SJSA1 (cell line): ENCODE data around the gene CHGA. TPM values are rescaled to one million over a fixed set of nuclear protein-coding genes. Genes with fewer than 3 reads are reported as not detected.

ENCODE experiments used
- DNase-seq, 2 experiments: peaks; one replicate each; pipeline ENCODE4 v3.0.0-alpha.2; 2015 to 2020; ENCODE audit warnings: low spot score in 2 of 2, low read depth in 1 of 2
- H3K27ac ChIP-seq: fragments of 250-450 bp; sonication (Bioruptor Pico); 2 replicates; pipeline ENCODE4 v1.5.1; 2020; ENCODE audit warnings: mild to moderate bottlenecking, moderate library complexity
- H3K27me3 ChIP-seq: fragments of 250-450 bp; sonication (Bioruptor Pico); replicated peaks from 2 replicates; pipeline ENCODE4 v1.5.1; 2020; ENCODE audit warnings: mild to moderate bottlenecking, moderate library complexity
- H3K36me3 ChIP-seq: fragments of 250-450 bp; sonication (Bioruptor Pico); 2 replicates; pipeline ENCODE4 v1.5.1; 2020; ENCODE audit warnings: mild to moderate bottlenecking
- H3K4me1 ChIP-seq: fragments of 250-450 bp; sonication (Bioruptor Pico); replicated peaks from 2 replicates; pipeline ENCODE4 v1.6.1; 2021; ENCODE audit warnings: mild to moderate bottlenecking
- H3K4me3 ChIP-seq: fragments of 250-450 bp; sonication (Bioruptor Pico); 2 replicates; pipeline ENCODE4 v1.5.1; 2020; ENCODE audit warnings: mild to moderate bottlenecking
- H3K9me3 ChIP-seq: fragments of 250-450 bp; sonication (Bioruptor Pico); replicated peaks from 2 replicates; pipeline ENCODE4 v1.5.1; 2020; ENCODE audit warnings: mild to moderate bottlenecking
- total RNA-seq: library from RNA; depleted of rRNA; stranded (reverse); fragments of >200 nt; shearing (Covaris generic); gene quantifications from 2 replicates; pipeline ENCODE4 v1.2.3, GENCODE V29; 2014

The CHGA gene
- total RNA-seq, 1 experiment from 2014 or later, result not detected

DNA sequence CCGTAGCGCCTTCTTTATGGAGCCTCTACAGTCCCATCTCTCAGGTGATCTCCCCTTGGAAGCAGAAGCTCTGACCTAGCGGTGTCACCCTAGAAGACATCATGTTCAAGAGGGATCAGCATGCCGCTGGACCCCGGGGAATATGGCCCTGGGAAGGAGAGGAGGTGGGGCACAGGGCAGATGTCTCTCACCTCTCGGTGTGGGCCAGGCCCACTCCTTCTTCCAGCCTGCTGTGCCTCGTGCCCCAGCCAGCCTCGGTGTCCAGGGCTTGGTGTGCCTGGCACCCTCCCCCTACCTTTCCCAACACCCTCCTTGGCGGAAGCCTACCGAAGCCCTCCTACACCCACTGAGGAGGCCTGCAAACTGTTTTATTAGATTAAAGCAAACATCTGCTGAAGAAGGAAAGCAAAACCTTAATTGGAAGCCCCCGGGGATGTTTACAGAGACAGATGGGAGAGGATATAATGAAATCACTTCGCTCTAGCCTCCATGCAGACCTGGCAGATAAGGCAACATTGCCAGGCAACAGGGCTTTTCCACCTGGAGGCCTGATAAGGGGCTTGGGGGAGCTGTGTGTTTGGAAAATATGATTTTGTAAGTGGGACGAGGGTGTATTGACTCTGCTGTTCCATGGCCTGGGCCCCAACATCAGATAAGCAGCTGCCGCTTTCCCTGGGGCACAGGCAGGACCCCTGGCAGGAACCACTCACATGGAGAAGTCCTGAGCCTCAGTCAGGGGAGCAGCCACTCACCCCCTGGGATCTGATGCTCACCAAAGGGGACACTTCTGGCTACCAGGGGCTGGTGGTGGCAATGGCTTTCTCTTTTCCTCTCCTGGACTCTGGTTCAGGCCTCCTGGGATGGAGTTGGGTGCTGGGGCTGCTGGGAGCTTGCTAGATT, 5.7 kb upstream of the CHGA start:
- no peaks in the 10 kb centered on the region for H3K36me3 ChIP-seq
- H3K4me1 ChIP-seq, result no peaks in the 10 kb centered on the region
- H3K27ac ChIP-seq, result no peak overlapping the region
- H3K4me3 ChIP-seq, result no peak overlapping the region
- no peak for DNase-seq
- H3K9me3 ChIP-seq, result no peaks in the 10 kb centered on the region
- H3K27me3 ChIP-seq, result 0 out of 2 replicates have a peak, but pooled peaks cover 2% of the 10 kb centered on the region

DNA sequence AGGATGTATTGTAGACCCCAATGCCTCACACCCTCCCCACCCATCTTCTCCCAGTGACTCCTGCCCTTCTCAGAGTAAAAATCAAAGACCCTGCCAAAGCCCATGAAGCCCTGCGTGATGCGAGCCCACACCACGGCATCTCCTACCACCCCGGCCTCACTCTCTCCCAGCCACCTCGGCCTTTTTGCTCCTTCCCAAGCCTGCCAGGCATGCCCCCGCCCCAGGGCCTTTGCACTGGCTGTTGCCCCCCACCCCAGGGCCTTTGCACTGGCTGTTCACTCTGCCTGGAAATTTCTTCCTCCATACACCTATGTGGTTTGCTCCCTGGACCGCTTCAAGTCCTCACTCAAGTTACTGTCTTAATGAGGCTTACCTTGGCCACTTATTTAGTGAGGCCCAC, 5.0 kb upstream of the CHGA start:
- Histone ChIP-seq H3K4me1 (no peaks in the 10 kb centered on the region), H3K27me3 (0 out of 2 replicates have a peak, but pooled peaks cover 6% of the 10 kb centered on the region)

DNA sequence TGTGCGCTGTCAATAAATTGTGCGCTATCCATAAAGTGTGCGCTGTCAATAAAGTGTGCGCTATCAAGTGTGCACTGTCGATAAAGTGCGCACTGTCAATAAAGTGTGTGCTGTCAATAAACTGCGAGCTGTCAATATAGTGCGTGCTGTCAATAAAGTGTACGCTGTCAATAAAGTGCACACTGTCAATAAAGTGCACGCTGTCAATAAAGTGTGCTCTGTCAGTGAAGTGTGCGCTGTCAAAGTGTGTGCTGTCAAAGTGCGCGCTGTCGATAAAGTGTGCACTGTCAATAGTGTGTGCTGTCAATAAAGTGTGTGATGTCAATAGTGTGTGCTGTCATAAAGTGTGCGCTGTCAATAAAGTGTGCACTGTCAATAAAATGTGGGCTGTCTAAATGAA, 2.9 kb upstream of the CHGA start:
- no peak overlapping the region for H3K4me3 ChIP-seq
- H3K9me3 ChIP-seq, result no peaks in the 10 kb centered on the region
- DNase-seq, result no peak
- no peaks in the 10 kb centered on the region for H3K4me1 ChIP-seq
- H3K27ac ChIP-seq, result no peak overlapping the region
- H3K36me3 ChIP-seq, result no peaks in the 10 kb centered on the region
- 0 out of 2 replicates have a peak, but pooled peaks cover 9% of the 10 kb centered on the region for H3K27me3 ChIP-seq

More for the DNA sequence above, 5.0 kb upstream of the CHGA start:
- Histone ChIP-seq H3K9me3 (no peaks in the 10 kb centered on the region), H3K36me3 (no peaks in the 10 kb centered on the region), H3K4me3 (no peak overlapping the region), H3K27ac (no peak overlapping the region)
- no peak for DNase-seq

DNA sequence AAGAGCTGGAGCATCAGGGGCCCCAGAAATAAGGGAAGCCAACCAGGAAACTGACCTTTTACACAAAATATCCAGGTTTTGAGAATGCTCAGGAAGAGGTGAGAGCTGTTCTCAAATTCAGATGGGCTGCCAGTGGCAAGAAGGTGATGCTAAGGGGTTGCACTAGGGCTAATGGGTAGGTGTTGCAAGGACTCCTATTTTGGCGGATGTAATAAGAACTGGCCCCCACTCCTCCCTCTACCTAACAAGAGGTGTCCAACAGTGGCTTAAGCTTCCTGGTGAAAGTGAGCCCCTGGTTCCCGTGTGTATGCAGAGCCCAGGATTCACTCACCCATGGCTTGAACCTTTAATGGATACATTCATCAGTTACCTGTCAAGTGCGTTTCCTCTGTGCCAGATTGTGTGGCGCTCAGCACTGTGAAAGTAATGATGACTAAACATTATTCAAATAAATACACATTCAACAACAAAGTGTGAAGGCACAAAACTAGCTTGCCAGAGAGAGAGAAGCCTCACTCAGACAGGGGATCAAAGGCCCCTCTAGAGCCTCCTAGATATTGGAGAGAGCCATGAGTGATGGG, 705 bp upstream of the CHGA start:
- H3K4me3 ChIP-seq, result no peak overlapping the region

DNA sequence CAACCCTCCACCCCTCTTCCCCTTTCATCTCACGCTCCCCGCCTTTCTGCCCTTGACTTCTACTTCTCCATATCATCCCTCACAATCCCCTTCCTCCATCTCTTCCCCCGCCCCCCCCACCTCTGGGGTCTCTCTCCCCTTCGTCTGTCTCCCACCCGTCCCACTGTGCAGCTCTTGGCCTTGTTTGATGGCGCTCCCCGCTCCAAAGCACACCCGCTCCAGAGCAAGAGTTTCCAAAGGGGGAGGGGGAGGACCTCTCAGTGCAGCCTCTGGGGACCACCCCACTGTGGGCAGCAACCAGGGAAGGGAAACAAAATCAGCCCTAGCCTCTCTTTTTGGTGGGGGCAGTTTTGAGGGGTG, 774 bp downstream of the CHGA start:
- H3K9me3 ChIP-seq, result no peaks in the 10 kb centered on the region
- no peak overlapping the region for H3K27ac ChIP-seq
- DNase-seq, result no peak
- no peaks in the 10 kb centered on the region for H3K36me3 ChIP-seq
- no peaks in the 10 kb centered on the region for H3K4me1 ChIP-seq
- 0 out of 2 replicates have a peak, but pooled peaks cover 9% of the 10 kb centered on the region for H3K27me3 ChIP-seq
- no peak overlapping the region for H3K4me3 ChIP-seq

More for the DNA sequence above, 705 bp upstream of the CHGA start:
- H3K27me3 ChIP-seq, result 0 out of 2 replicates have a peak, but pooled peaks cover 9% of the 10 kb centered on the region
- DNase-seq, result no peak
- H3K9me3 ChIP-seq, result no peaks in the 10 kb centered on the region
- H3K27ac ChIP-seq, result no peak overlapping the region
- H3K4me1 ChIP-seq, result no peaks in the 10 kb centered on the region
- H3K36me3 ChIP-seq, result no peaks in the 10 kb centered on the region

DNA sequence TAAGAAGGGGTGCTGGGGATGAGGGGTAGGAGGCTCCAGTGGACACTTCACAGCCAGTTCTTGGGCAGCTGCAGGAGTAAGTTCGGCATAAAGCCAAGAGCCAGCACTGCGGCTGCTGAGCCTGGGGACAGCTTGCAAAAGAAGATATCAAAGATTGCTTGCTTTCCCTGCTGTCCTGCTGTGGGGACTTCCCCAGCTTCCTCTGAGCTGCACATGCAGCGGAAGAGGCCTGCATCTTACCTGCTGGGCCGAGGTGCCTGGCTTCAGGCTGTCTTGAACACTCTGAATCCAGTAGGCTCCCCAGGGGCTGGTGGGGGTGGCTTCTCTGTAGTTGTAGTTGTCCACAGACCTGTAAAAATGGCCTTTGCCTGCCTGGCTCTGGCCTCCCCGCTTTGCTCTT, 1.3 kb downstream of the CHGA start:
- DNase-seq, result peak in 1 of 2 experiments; percentile 34
- Histone ChIP-seq H3K27me3 (0 out of 2 replicates have a peak, but pooled peaks cover 9% of the 10 kb centered on the region), H3K4me1 (no peaks in the 10 kb centered on the region), H3K36me3 (no peaks in the 10 kb centered on the region), H3K9me3 (no peaks in the 10 kb centered on the region), H3K4me3 (no peak overlapping the region), H3K27ac (no peak overlapping the region)

DNA sequence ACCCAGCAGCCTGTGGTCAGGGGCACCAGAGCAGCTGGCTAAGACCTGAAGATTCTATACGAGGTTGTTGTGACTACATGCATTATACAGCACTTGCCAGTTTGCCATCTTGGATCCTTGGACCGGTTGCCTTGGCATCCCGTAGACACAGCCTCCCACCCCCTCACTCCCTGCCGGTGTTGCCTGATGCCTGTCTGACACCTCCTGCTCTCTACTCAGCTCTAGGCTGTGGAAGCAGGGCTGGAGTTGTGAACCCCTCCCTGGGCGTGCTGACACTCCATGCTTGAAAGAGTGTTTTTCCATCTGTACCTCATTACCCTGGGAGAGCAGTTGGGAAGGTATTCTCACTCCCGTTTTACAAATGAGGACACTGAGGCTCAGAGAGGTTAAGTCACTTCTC, 2.5 kb downstream of the CHGA start:
- Histone ChIP-seq H3K27ac (no peak overlapping the region), H3K36me3 (no peaks in the 10 kb centered on the region), H3K27me3 (0 out of 2 replicates have a peak, but pooled peaks cover 9% of the 10 kb centered on the region), H3K9me3 (no peaks in the 10 kb centered on the region), H3K4me1 (no peaks in the 10 kb centered on the region), H3K4me3 (no peak overlapping the region)
- DNase-seq, result no peak

DNA sequence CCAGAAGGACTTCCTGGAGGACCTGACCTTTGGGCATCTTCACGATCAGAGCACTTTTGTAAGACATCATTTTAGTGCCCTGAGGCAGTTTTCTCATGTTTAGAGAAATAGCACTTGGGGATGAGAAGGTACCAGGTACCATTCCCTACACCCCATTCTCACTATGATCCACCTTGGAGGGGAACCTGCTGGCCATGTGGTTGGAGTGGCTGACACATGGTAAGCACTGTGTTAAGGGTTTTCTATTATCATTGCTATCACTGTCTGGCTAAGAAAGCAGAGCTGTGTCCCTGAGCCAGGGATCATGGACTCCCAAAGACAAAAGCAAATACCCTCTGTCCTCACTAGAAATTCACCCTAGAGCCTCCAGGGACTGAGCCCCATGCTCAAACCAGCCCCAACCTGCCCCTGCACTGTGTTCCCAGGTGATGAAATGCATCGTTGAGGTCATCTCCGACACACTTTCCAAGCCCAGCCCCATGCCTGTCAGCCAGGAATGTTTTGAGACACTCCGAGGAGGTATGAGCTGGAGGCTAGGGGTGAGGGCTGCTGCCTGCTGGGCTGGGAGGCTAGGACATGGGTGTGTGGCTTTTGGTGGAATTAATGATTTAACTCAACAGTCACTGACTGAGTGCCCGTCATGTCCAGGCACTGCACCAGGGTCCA, 3.4 kb downstream of the CHGA start:
- DNase-seq, result no peak
- Histone ChIP-seq H3K27ac (no peak overlapping the region), H3K9me3 (no peaks in the 10 kb centered on the region), H3K4me3 (no peak overlapping the region), H3K36me3 (no peaks in the 10 kb centered on the region), H3K4me1 (0 out of 2 replicates have a peak, but pooled peaks cover 4% of the 10 kb centered on the region), H3K27me3 (0 out of 2 replicates have a peak, but pooled peaks cover 9% of the 10 kb centered on the region)

DNA sequence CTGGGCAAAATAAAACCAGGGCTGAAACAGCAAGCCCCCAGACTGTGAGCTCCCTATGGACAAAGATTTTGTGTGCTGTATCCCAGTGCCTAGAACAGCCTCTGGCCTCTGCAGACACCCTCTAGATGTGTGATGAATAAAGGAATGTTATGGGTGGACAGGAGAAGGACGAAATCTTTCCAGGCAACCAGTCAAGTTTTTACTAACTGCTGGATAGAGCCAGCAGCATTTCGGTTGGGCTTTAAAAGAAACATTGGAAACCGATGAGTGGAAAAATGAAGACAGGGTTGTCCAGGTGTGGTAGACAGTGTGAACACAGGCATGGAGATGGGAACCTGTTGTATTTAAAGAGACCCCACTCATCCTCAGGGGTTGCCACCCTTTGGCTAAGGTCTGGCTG, 4.0 kb downstream of the CHGA start:
- 0 out of 2 replicates have a peak, but pooled peaks cover 9% of the 10 kb centered on the region for H3K27me3 ChIP-seq
- H3K4me1 ChIP-seq, result 0 out of 2 replicates have a peak, but pooled peaks cover 5% of the 10 kb centered on the region
- H3K4me3 ChIP-seq, result no peak overlapping the region
- no peak for DNase-seq
- no peaks in the 10 kb centered on the region for H3K9me3 ChIP-seq
- no peaks in the 10 kb centered on the region for H3K36me3 ChIP-seq
- H3K27ac ChIP-seq, result no peak overlapping the region

DNA sequence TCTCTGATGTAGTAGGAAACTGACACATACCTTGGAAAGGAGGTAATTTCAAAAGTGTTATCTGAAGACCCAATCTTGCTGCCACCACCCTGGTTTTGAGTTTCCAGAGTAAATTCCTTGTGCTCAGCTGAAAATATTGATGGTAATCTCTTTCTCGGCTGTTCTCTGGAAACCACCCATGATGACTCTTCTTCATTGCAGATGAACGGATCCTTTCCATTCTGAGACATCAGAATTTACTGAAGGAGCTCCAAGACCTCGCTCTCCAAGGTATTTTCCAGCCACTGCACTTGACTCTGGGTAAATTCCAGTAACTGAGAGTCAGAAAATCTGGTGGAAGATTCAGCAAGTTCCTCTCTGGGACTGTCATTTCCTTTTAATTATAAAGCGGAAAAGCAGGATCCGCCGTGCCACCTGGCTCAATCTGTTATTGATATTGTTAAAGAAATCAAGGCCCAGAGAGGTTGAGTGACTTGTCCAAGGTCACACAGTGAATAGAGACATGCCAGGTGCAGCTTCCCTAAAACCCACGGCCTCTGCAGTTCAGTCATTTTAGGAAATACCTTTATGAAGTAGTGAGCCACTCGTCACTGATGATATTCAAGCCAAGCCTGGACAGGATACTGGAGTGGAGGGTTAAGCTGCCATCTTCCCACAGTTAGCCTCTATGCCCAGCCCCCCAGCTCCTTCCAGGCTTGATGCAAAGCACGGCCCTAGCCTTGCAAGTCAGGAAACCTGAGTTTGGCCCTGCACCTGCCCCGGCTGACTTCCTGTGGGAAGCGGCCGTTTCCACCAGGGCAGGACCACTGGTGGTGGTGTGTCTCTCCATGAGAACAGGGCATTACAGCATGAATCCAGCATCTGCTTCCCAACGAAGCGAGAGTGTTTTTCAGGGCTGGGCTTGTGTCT, 4.7 kb downstream of the CHGA start:
- H3K36me3 ChIP-seq, result no peaks in the 10 kb centered on the region
- no peak overlapping the region for H3K27ac ChIP-seq
- no peaks in the 10 kb centered on the region for H3K9me3 ChIP-seq
- 0 out of 2 replicates have a peak, but pooled peaks cover 5% of the 10 kb centered on the region for H3K4me1 ChIP-seq
- DNase-seq, result no peak
- no peak overlapping the region for H3K4me3 ChIP-seq
- H3K27me3 ChIP-seq, result 0 out of 2 replicates have a peak, but pooled peaks cover 4% of the 10 kb centered on the region

DNA sequence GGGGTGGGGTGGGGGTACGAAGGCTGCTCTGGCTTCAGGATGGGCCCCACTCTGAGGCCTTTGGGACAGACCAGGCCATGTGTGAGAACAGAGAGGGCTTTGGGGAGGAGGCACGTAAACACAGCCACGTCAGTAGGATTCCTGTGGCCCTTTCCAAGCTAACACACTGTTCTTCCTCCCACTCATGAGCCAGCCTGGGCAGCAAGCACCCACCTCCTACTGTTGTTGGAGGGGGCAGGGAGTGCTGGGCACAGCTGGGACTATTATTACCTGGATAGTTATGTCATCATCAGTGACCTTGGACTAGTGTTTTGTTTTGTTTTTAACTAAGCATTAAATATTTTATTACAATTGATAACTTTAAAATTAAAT, 5.3 kb downstream of the CHGA start:
- H3K36me3 ChIP-seq, result no peaks in the 10 kb centered on the region
- 0 out of 2 replicates have a peak, but pooled peaks cover 5% of the 10 kb centered on the region for H3K4me1 ChIP-seq
- 0 out of 2 replicates have a peak, but pooled peaks cover 3% of the 10 kb centered on the region for H3K27me3 ChIP-seq
- H3K9me3 ChIP-seq, result no peaks in the 10 kb centered on the region
- no peak overlapping the region for H3K27ac ChIP-seq
- no peak for DNase-seq
- H3K4me3 ChIP-seq, result no peak overlapping the region

DNA sequence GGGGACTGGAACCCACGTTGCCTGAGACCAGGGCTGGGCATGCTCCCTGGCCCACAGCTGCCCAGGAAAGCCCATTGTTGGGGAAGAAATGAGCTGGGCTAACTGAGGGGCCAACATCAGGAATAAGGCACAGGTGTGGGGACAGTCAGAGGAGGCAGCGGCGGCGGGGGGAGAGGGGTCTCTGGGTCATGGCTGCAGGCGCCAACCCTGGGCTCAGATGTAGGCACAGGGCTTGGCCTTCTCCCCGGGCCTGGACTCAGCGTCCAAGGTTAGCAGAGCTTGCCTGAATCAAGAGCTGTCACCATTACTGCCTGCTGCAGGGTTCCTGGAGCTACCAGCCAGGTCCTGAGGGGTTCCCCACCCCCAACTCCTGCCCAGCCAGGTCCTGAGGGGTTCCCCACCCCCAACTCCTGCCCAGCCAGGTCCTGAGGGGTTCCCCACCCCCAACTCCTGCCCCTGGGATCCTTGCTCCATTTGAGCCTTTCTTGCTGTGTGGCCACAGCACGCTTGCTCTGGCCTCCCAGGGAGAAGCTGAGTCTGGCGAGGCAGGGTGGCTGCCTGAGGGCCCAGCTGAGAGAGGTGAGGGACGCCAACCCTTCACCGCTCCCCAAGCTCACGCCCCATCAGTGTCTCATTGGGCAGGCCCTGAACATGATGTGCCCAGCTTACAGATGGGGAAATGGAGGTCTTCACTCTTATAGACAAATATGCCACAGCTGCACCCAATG, 6.2 kb downstream of the CHGA start:
- Histone ChIP-seq H3K27ac (no peak overlapping the region), H3K27me3 (0 out of 2 replicates have a peak, but pooled peaks cover 3% of the 10 kb centered on the region), H3K36me3 (no peaks in the 10 kb centered on the region), H3K9me3 (no peaks in the 10 kb centered on the region), H3K4me3 (no peak overlapping the region), H3K4me1 (0 out of 2 replicates have a peak, but pooled peaks cover 5% of the 10 kb centered on the region)
- DNase-seq, result no peak
